ENCODE measurements around the gene PDE4D. TPM values are rescaled to one million over a fixed set of nuclear protein-coding genes. Genes with fewer than 3 reads are reported as not detected.

Gene PDE4D
- total RNA-seq, 1 experiment from 2014 or later, result 11.6 TPM

GRCh38 chr5:59485107-59485506 lies 408.4 kb downstream of the PDE4D start:
- Mint-ChIP-seq H3K9me3 (ENCODE audit: low read depth, unreplicated experiment) (no peaks in the 10 kb centered on the region), H3K4me1 (ENCODE audit: low read depth, unreplicated experiment) (peaks cover 11% of the 10 kb centered on the region), H3K36me3 (ENCODE audit: insufficient read depth, unreplicated experiment) (no peaks in the 10 kb centered on the region), H3K4me3 (ENCODE audit: low read depth, unreplicated experiment) (no peak overlapping the region), H3K27ac (ENCODE audit: unreplicated experiment) (no peak overlapping the region), H3K27me3 (ENCODE audit: unreplicated experiment) (no peaks in the 10 kb centered on the region)
- no TSS peak for BruUV-seq (replicated peaks)
- no peak for DNase-seq
- CTCF ChIA-PET, result no interaction called here
- intact Hi-C loops (cut with micrococcal nuclease; ENCODE audit: unreplicated experiment), result no loop called here
- no peak for TF ChIP-seq CTCF (IDR thresholded peaks at IDR 0.05; ENCODE audit: unreplicated experiment)

GRCh38 chr5:59484618-59485017 lies 408.9 kb downstream of the PDE4D start:
- CTCF ChIA-PET, result no interaction called here
- Mint-ChIP-seq H3K9me3 (ENCODE audit: low read depth, unreplicated experiment) (no peaks in the 10 kb centered on the region), H3K4me1 (ENCODE audit: low read depth, unreplicated experiment) (peaks cover 11% of the 10 kb centered on the region), H3K36me3 (ENCODE audit: insufficient read depth, unreplicated experiment) (no peaks in the 10 kb centered on the region), H3K4me3 (ENCODE audit: low read depth, unreplicated experiment) (no peak overlapping the region), H3K27me3 (ENCODE audit: unreplicated experiment) (no peaks in the 10 kb centered on the region), H3K27ac (ENCODE audit: unreplicated experiment) (no peak overlapping the region)
- BruUV-seq (replicated peaks), result no TSS peak
- DNase-seq, result no peak
- intact Hi-C loops (cut with micrococcal nuclease; ENCODE audit: unreplicated experiment), result no loop called here
- TF ChIP-seq CTCF (IDR thresholded peaks at IDR 0.05; ENCODE audit: unreplicated experiment), result no peak

GRCh38 chr5:59483971-59484472 lies 409.5 kb downstream of the PDE4D start:
- no peak for DNase-seq
- no TSS peak for BruUV-seq (replicated peaks)
- no peaks in the 10 kb centered on the region for H3K9me3 Mint-ChIP-seq (ENCODE audit: low read depth, unreplicated experiment)
- no peaks in the 10 kb centered on the region for H3K27me3 Mint-ChIP-seq (ENCODE audit: unreplicated experiment)
- H3K4me3 Mint-ChIP-seq (ENCODE audit: low read depth, unreplicated experiment), result no peak overlapping the region
- CTCF ChIA-PET, result no interaction called here
- H3K4me1 Mint-ChIP-seq (ENCODE audit: low read depth, unreplicated experiment), result peaks cover 11% of the 10 kb centered on the region
- no peak overlapping the region for H3K27ac Mint-ChIP-seq (ENCODE audit: unreplicated experiment)
- TF ChIP-seq CTCF (IDR thresholded peaks at IDR 0.05; ENCODE audit: unreplicated experiment), result no peak
- intact Hi-C loops (cut with micrococcal nuclease; ENCODE audit: unreplicated experiment), result no loop called here
- H3K36me3 Mint-ChIP-seq (ENCODE audit: insufficient read depth, unreplicated experiment), result no peaks in the 10 kb centered on the region

- no peak for DNase-seq
- Mint-ChIP-seq H3K9me3 (ENCODE audit: low read depth, unreplicated experiment) (no peaks in the 10 kb centered on the region), H3K36me3 (ENCODE audit: insufficient read depth, unreplicated experiment) (no peaks in the 10 kb centered on the region), H3K27ac (ENCODE audit: unreplicated experiment) (no peak overlapping the region), H3K27me3 (ENCODE audit: unreplicated experiment) (no peaks in the 10 kb centered on the region), H3K4me3 (ENCODE audit: low read depth, unreplicated experiment) (no peak overlapping the region), H3K4me1 (ENCODE audit: low read depth, unreplicated experiment) (no peaks in the 10 kb centered on the region)
- no TSS peak for BruUV-seq (replicated peaks)
- CTCF ChIA-PET, result no interaction called here
- no peak for TF ChIP-seq CTCF (IDR thresholded peaks at IDR 0.05; ENCODE audit: unreplicated experiment)
- intact Hi-C loops (cut with micrococcal nuclease; ENCODE audit: unreplicated experiment), result no loop called here
Measured at GRCh38 chr5:59479086-59479485, 414.4 kb downstream of the PDE4D start.

Data from Calu3 (cell line).